A549 (cell line): ENCODE data around the gene GRK2.

Experiments used
- CTCF ChIP-seq: fragments of >200 bp; sonication (Bioruptor Twin); formaldehyde crosslinking; IDR thresholded peaks from 3 replicates; pipeline ENCODE4 v1.5.1; 2016
- ELK1 ChIP-seq: fragments of 150-350 bp; IDR thresholded peaks from 2 replicates; pipeline ENCODE4 v1.6.1; 2014; ENCODE audit warnings: low read depth, mild to moderate bottlenecking, low read length
- KDM1A ChIP-seq: fragments of 200-600 bp; sonication (generic); IDR thresholded peaks from 2 replicates; pipeline ENCODE4 v1.6.1; 2016; ENCODE audit warnings: low read depth, mild to moderate bottlenecking
- KDM5A ChIP-seq: fragments of 200-600 bp; sonication (generic); IDR thresholded peaks from 2 replicates; pipeline ENCODE4 v1.6.1; 2016; ENCODE audit warnings: antibody characterized with exemption, mild to moderate bottlenecking
- POLR2A ChIP-seq: IDR thresholded peaks from 2 replicates; pipeline ENCODE4 v1.6.1; 2012; ENCODE audit warnings: mild to moderate bottlenecking, low read length
- TF ChIP-seq, protein P1 (sequence below): IDR thresholded peaks from 2 replicates; pipeline ENCODE4 v1.6.1; 2012

- no peak for TF ChIP-seq KDM5A
- no peak for TF ChIP-seq CTCF
- no peak for TF ChIP-seq KDM1A
- TF ChIP-seq, protein P1, sequence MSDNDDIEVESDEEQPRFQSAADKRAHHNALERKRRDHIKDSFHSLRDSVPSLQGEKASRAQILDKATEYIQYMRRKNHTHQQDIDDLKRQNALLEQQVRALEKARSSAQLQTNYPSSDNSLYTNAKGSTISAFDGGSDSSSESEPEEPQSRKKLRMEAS, result peak; percentile 29; the same call in 1 of the 2 replicates
- peak; percentile 65 for TF ChIP-seq POLR2A
- no peak for TF ChIP-seq ELK1
These were observed 37.0 kb downstream of the GRK2 start, which contains the start of gene SSH3 for GRCh38 chr11:67303132-67303834.
